Bronchial epithelial cell (primary cell): ENCODE measurements around the gene GUCA2A. TPM values are rescaled to one million over a fixed set of nuclear protein-coding genes. Genes with fewer than 3 reads are reported as not detected.

ENCODE experiments used
- DNase-seq: peaks from one replicate; pipeline ENCODE4 v3.0.0-alpha.2; 2010; ENCODE audit warnings: low read depth
- FAIRE-seq: peaks from 2 replicates; lab custom pipeline; 2011; peaks lifted over from hg19 to GRCh38; lab: Jason Lieb, UNC
- H3K27me3 ChIP-seq: 2 replicates; pipeline ENCODE4 v1.5.1; 2011; ENCODE audit warnings: low read length; ENCODE audit not compliant: control insufficient read depth, insufficient read depth
- H3K36me3 ChIP-seq: 2 replicates; pipeline ENCODE4 v1.5.1; 2011; ENCODE audit warnings: low read length; ENCODE audit not compliant: control insufficient read depth, insufficient read depth
- H3K4me3 ChIP-seq: 2 replicates; pipeline ENCODE4 v1.5.1; 2011; ENCODE audit warnings: mild to moderate bottlenecking, low read depth, low read length, control low read depth
- total RNA-seq: library from RNA; depleted of rRNA; stranded (reverse); fragments of >200 nt; gene quantifications from 2 replicates; pipeline ENCODE4 v1.2.1, GENCODE V29; 2014
- TF ChIP-seq, protein P1 (sequence below): IDR thresholded peaks from 2 replicates; pipeline ENCODE4 v1.5.1; 2011; ENCODE audit warnings: mild to moderate bottlenecking, moderate library complexity, low read length, control low read depth, inconsistent platforms; ENCODE audit not compliant: insufficient read depth, severe bottlenecking

GUCA2A gene
- total RNA-seq, 1 donor from 2014 or later, result not detected

DNA sequence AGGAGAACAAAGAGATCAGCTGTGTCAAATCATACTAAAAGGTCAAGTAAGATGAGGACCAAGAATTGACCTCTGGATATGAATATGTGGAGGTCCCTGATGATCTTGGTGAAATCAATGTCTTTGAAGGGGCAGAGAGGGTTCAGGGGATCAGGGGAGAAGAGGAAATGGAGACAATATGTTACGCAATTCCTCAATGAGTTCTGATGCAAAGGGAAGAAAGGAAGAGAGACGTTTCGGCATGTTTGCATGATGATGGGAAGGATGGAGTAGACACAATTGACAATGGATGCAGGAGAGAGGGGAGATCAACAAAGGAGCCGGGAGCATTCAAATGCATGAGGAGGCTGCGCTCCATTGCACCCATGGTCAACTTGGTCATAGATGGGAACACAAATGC, 47.3 kb downstream of the GUCA2A start:
- TF ChIP-seq, protein P1, sequence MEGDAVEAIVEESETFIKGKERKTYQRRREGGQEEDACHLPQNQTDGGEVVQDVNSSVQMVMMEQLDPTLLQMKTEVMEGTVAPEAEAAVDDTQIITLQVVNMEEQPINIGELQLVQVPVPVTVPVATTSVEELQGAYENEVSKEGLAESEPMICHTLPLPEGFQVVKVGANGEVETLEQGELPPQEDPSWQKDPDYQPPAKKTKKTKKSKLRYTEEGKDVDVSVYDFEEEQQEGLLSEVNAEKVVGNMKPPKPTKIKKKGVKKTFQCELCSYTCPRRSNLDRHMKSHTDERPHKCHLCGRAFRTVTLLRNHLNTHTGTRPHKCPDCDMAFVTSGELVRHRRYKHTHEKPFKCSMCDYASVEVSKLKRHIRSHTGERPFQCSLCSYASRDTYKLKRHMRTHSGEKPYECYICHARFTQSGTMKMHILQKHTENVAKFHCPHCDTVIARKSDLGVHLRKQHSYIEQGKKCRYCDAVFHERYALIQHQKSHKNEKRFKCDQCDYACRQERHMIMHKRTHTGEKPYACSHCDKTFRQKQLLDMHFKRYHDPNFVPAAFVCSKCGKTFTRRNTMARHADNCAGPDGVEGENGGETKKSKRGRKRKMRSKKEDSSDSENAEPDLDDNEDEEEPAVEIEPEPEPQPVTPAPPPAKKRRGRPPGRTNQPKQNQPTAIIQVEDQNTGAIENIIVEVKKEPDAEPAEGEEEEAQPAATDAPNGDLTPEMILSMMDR, result no peak
- FAIRE-seq (peak; percentile 55), DNase-seq (no peak)
- Histone ChIP-seq H3K36me3 (no peaks in the 10 kb centered on the region), H3K4me3 (no peak overlapping the region), H3K27me3 (no peaks in the 10 kb centered on the region)

DNA sequence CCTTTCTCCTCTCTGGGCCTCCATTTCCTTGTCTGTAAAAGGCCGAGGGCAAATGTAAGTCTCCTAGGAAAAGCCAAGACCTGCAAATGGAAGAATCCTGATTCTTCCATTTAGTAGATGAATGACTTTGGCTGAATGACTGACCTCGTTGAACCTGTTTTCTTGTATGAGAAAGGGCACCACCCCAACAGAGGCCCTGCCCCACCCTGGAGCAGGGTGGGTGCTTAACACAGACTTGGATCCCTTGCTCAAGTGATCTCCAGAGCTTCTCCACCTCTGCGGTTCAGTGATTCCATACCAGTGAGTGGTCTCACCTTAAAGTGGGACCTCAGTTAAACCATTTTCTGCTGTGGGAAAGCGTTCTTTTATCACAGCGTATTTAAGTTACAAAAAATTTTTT, 50.3 kb downstream of the GUCA2A start:
- FAIRE-seq (no peak), DNase-seq (no peak)
- H3K27me3 ChIP-seq, result no peaks in the 10 kb centered on the region
- TF ChIP-seq, protein P1, result no peak
- no peak overlapping the region for H3K4me3 ChIP-seq
- H3K36me3 ChIP-seq, result no peaks in the 10 kb centered on the region

Other genes starting within 250 kb of the GUCA2A start
- gene HIVEP3, start 245.8 kb downstream of the GUCA2A start, total RNA-seq, result under 0.01 and 0.26 TPM in 2 replicates
- gene GUCA2B, start 11.3 kb downstream of the GUCA2A start, total RNA-seq, result not detected in 2 replicates
- 13.2 and 17.0 TPM in 2 replicates for gene FOXJ3, start 170.5 kb upstream of the GUCA2A start, total RNA-seq
- under 0.01 TPM in 1 of 2 replicates, not detected in the other for gene RIMKLA, start 216.0 kb upstream of the GUCA2A start, total RNA-seq